A549 (cell line): ENCODE measurements around the gene RAPGEF3.

Experiments
- JUNB ChIP-seq: fragments of >200 bp; sonication (Bioruptor Twin); formaldehyde crosslinking; IDR thresholded peaks from 2 replicates; pipeline ENCODE4 v1.6.1; 2016
- MAZ ChIP-seq: fragments of 150-350 bp; IDR thresholded peaks from 2 replicates; pipeline ENCODE4 v1.6.1; 2014; ENCODE audit warnings: antibody characterized with exemption, low read depth, low read length, borderline replicate concordance
- MYC ChIP-seq: IDR thresholded peaks from 2 replicates; pipeline ENCODE4 v1.6.1; 2012; ENCODE audit warnings: mild to moderate bottlenecking, inconsistent platforms, low read length, improper control_type of control experiment, borderline replicate concordance

DNA sequence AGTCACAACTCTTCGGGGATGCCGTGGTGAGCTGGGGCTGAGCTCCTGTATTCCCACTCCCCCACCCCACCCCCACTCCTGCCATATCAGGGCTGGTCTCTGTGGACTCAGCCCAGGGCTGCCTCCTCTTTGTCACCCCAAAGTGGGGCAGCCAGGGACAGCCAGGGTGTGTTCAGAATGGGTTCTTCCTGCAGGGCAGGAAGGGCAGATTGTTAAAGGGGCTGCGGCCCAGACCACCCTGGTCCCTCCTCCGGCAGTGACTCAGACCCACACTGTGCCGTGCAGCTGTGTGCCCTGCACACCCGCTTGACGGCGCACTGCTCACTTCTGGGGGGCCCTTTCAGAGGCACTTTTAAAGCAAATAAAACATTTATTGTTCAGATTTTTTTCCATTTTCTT lies 23.7 kb upstream of the RAPGEF3 start:
- TF ChIP-seq JUNB: no peak
- TF ChIP-seq MAZ: no peak
- no peak for TF ChIP-seq MYC
